HG03565 (cell line): ENCODE measurements around the gene NELFE.
"Not testable (repeated sequence)": the region's sequence is repeated elsewhere in the genome, so short reads cannot be mapped to it uniquely, and the experiment has no call there.

Source experiments
- ATAC-seq: cut with Tn5 transposase; IDR thresholded peaks from one replicate; pipeline ENCODE4 v1.9.1; 2021; ENCODE audit warnings: mild to moderate bottlenecking, moderate library complexity; ENCODE audit not compliant: unreplicated experiment

Gene NELFE

DNA sequence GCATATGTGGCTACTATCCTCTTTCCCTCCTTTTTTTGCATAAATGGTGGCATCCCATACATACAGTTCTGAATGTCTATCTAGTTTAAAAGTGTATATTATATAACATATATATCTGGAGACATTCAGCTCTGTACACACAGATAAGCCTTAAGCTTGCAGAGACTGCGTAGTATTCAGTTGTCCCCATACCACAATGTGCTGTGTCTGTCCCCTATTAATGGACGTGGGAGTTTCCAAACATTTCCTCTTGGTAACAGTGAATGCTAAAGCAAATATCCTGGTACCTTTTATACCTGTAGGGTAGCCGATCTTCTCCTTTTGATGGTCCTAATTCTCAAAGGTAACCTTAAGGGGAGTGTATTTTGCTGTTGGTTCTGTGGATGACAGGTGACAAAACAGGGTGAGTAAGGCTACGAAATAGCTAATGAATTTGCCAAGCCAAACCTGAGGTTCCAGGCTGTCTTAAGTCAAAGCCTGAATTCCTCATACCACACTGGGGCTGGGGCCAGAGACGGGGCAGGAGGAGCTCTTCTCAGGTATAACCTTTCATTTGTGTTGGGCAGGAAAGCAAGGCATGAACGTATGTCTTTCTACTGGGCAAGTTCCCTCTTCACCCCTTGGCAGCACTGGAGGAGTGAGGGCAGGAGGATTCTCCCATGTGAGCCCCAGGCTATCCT, 39.0 kb downstream of the NELFE start:
- no peak for ATAC-seq

DNA sequence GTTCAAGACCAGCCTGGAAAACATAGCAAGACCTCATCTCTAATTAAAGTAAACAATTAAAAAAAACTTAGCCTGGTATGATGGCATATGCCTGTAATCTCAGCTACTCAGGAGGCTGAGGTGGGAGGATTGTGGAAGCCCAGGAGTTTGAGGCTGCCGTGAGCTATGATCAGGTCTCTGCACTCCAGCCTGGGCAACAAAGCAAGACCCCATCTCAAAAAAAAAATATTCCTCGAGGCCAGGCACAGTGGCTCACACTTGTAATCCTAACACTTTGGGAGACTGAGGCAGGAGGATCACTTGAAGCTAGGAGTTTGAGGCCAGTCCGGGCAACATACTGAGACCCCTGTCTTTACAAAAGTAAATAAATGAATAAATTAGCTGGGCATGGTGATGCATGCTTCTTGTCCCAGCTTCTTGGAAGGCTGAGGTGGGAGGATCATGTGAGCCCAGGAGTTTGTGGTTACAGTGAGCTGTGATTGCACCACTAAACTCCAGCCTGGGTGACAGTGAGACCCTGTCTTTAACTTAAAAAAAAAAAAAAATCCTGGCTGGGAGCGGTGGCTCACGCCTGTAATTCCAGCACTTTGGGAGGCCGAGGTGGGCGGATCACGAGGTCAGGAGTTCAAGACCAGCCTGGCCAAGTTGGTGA, 40.6 kb downstream of the NELFE start:
- ATAC-seq, result no peak

DNA sequence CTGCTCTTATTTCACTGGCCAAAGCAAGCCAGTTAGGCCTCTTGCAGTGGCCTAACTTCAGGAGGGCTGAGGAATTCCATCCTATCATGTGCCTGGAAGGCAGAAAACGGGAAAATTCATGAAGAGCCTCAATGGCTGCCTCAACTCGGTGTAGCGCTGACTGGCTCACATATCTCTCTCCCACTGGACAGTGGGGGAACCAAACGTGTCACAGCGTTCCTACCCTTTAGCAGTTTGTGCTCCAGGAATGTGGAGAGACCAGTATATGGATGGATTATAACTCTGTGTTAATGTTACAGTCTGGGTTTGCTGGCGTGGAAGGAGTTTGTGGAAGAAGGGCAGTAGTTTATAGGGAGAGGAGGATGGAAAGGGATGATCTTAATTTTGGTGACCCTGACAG, 43.0 kb downstream of the NELFE start:
- no peak for ATAC-seq

DNA sequence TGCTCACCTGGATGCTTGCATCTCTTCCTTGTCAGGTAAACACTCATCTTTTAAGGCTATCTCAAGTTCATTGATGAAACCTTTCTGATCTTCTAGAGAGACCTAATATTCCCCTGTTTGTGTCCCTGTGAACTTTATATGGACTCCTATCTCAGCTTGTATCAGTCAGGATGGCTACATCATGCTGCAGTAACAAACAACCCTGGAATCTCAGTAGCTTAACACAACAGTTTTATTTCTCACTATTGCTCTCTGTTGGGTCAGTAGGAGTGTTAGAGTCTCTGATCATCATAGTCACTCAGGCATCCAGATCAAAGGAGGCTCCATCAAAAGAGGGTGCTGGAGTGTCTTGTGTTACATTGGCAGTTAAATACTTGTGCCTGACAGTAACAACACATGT, 43.4 kb downstream of the NELFE start:
- ATAC-seq, result no peak

DNA sequence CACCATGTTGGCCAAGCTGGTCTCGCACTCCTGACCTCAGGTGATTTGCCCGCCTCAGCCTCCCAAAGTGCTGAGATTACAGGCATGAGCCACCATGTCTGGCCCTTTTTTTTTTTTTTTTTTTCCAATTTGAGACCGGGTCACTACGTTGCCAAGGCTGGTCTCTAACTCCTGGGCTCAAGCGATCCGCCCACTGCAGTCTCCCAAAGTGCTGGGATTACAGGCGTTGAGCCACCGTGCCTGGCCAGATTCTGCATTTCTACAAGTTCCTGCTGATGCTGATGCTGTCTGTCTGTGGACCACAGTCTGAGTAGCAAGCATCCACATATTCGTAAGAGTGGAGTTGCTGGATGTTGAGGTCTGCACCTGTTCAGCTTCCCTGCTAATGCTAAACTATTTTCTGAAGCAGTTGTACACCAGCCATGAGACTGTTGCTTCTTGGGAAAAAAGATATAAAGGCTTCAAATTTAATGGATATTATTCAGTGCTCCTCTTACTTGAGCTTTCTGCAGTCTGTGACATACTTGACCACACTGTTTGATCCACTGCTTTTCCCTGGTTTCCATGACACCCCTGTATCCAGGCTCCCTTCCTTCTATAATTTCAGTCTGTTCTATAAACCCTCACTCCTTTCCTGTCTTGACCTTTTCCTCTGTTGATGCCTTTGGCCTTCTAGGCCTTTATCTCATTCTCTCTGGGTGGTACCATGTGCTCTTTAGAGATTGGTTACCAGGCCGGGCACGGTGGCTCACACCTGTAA, 46.8 kb downstream of the NELFE start:
- ATAC-seq, result no peak

DNA sequence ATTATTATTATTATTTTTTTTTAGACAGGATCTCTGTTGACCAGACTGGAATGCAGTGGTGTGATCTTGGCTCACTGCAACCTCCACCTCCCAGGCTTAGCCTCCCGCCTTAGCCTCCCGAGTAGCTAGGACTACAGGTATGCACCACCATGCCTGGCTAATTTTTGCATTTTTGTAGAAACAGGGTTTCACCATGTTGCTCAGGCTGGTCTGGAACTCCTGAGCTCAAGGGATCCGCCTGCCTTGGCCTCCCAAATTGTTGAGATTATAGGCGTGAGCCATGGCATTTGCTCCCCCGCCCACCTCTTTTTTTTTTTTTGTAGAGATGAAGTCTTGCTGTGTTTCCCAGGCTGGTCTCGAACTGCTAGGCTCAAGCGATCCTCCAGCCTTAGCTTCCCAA, 49.5 kb downstream of the NELFE start:
- not testable (repeated sequence) for ATAC-seq

DNA sequence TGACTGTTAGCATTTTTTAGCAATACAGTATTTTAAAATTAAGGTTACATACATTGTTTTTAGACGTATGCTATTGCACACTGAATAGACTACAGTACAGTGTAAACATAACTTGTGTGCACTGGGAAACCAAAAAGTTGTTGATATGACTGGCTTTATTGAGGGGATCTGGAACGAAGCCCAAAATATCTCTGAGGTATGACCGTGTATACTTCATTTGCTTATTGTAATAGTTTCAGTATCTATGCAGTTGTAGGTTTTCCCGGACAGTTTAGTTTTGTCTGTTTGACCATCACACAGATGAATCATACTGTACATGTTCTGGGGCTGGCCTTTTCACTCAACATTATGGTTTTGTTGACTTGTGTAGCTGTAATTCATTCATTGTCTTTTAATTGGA, 50.0 kb downstream of the NELFE start:
- ATAC-seq, result peak; percentile 80

DNA sequence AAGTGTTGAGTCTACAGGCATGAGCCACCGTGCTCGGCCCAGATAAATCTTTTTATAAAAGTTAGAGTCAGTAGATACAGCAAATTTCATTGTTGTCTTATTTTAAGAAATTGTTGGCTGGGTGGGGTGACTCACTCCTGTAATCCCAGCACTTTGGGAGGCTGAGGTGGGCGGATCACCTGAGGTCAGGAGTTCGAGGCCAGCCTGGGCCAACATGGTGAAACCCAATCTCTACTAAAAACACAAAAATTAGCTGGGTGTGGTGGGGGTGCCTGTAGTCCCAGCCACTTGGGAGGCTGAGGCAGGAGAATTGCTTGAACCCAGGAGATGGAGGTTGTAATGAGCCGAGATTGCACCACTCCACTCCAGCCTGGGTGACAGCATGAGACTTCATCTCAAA, 50.5 kb downstream of the NELFE start:
- not testable (repeated sequence) for ATAC-seq

DNA sequence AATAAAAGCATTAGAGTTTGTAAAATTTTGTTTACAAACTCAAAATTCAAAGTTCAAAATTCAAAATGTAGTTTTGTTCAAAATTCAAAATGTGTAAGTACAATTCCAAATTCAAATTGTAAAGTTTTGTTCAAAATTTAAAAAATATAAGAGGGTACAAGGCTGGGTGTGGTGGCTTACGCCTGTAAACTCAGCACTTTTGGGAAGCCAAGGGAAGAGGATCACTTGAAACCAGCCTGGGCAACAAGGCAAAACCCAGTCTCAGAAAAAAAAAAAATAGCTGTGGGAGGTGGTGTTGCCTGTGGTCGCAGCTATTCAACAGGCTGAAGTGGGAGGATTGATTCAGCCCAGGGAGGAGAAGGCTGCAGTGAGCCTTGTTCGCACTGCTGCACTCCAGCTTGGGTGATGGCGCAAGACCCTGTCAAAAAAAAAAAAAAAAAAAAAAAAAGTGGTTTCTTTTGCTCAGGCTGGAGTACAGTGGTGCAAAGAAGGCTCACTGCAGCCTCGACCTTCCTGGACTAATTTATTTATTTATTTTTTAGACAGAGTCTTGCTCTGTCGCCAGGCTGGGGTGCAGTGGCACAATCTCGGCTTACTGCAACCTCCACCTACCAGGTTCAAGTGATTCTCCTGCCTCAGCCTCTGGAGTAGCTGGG, 51.5 kb downstream of the NELFE start:
- no peak for ATAC-seq

DNA sequence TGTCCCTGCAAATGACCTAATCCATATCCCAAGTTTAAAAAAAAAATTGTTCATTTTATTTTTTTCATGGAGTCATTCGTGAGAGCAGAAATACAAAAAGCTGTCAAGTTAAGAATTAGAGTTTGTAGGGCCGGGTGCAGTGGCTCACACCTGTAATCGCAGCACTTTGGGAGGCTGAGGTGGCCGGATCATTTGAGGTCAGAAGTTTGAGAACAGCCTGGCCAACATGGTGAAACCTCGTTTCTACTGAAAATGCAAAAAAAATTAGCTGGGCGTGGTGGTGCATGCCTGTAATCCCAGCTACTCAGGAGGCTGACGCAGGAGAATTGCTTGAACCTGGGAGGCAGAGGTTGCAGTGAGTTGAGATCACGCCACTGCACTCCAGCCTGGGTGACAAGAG, 52.0 kb downstream of the NELFE start:
- not testable (repeated sequence) for ATAC-seq

DNA sequence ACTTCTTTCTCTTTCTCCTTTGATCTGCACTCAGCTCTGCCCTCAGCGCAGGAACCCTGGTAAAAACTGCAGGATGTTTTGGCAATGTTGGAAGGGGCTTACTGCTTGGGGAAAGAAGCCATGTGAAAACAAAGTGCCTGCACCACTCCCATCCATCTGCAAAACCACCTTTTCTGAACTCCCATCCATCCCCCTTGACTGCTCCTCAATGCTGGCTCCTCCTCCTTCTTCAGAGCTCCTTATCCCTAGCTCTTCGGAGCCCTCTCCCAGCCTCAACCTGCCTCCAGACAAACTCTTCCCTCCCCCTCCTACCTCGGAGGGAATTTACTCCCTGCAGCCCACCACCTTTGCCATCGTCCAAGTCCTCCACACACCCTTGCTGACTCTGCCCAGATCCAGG, 52.6 kb downstream of the NELFE start:
- ATAC-seq, result no peak

DNA sequence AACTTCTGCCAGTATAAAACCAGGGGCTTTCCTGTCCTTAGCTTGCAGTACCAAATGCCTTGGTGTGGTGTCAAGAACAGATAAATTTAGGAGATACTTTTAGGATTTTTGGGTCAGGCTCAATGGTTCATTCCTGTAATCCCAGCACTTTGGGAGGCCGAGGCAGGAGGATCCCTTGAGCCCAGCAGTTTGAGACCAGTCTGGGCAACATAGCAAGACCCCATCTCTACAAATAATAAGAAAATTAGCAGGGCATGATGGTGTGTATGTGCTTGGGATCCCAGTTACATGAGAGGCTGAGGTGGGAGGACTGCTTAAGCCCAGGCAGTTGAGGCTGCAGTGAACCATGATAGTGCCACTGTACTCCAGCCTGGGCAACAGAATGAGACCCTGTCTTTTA, 53.7 kb downstream of the NELFE start:
- ATAC-seq, result no peak

DNA sequence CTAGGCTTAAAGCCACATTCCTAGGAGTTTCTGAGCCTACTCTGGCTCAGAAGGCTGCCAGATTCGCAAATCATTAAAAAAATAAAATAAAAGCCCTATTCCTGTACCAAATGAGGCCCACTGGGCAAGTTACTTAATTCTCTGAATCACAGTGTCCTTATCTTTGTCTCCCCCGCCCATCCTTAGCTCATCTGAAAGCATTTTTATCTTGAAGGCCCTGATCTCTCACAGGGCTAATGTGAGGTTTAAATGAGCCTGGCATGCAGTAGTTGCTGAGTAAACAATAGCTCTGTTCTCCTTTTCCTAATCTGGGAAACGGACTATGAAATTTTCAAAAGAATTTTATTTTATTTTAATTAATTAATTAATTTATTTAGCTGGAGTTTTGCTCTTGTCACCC, 54.8 kb downstream of the NELFE start:
- no peak for ATAC-seq
